ENCODE data around the gene FOXP2. TPM values are rescaled to one million over a fixed set of nuclear protein-coding genes. Genes with fewer than 3 reads are reported as not detected.

FOXP2 gene
- total and polyA plus RNA-seq, 7 donors = 1.6 to 150 (median 91.2) TPM

GRCh38 chr7:114468844-114469243 lies 54.2 kb downstream of the FOXP2 start:
- no peak overlapping the region for H3K4me3 ChIP-seq
- 80 to 82% methylated on average over 2 of the region's 2 CpGs for WGBS, 2 donors

GRCh38 chr7:114472896-114473512 lies 58.4 kb downstream of the FOXP2 start:
- 93 to 94% methylated on average over 6 of the region's 6 CpGs for WGBS, 2 donors
- no peaks in the 10 kb centered on the region for H3K36me3 ChIP-seq
- no peak for DNase-seq
- no peaks in the 10 kb centered on the region for H3K9me3 ChIP-seq
- intact Hi-C loops (cut with DNase I) = no loop called here
- TF ChIP-seq POLR2AphosphoS5 (IDR thresholded peaks at IDR 0.05) (no peak), EP300 (IDR thresholded peaks at IDR 0.05) (no peak), POLR2A (IDR thresholded peaks at IDR 0.05) (no peak)
- TF ChIP-seq, protein P1, sequence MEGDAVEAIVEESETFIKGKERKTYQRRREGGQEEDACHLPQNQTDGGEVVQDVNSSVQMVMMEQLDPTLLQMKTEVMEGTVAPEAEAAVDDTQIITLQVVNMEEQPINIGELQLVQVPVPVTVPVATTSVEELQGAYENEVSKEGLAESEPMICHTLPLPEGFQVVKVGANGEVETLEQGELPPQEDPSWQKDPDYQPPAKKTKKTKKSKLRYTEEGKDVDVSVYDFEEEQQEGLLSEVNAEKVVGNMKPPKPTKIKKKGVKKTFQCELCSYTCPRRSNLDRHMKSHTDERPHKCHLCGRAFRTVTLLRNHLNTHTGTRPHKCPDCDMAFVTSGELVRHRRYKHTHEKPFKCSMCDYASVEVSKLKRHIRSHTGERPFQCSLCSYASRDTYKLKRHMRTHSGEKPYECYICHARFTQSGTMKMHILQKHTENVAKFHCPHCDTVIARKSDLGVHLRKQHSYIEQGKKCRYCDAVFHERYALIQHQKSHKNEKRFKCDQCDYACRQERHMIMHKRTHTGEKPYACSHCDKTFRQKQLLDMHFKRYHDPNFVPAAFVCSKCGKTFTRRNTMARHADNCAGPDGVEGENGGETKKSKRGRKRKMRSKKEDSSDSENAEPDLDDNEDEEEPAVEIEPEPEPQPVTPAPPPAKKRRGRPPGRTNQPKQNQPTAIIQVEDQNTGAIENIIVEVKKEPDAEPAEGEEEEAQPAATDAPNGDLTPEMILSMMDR (IDR thresholded peaks at IDR 0.05) = no peak
- H3K4me3 ChIP-seq = no peak overlapping the region
- H3K4me1 ChIP-seq = peaks cover 0 to 4% (median 1%) of the 10 kb centered on the region in 4 donors
- H3K27me3 ChIP-seq = no peaks in the 10 kb centered on the region
- H3K27ac ChIP-seq = no peak overlapping the region

More at GRCh38 chr7:114468844-114469243, 54.2 kb downstream of the FOXP2 start:
- intact Hi-C loops (cut with DNase I) = no loop called here
- no peaks in the 10 kb centered on the region for H3K27me3 ChIP-seq
- TF ChIP-seq POLR2AphosphoS5 (IDR thresholded peaks at IDR 0.05) = no peak
- no peak for TF ChIP-seq POLR2A (IDR thresholded peaks at IDR 0.05)
- TF ChIP-seq EP300 (IDR thresholded peaks at IDR 0.05) = no peak
- TF ChIP-seq, protein P1 (IDR thresholded peaks at IDR 0.05) = no peak
- H3K27ac ChIP-seq = no peak overlapping the region
- no peaks in the 10 kb centered on the region for H3K9me3 ChIP-seq
- DNase-seq = no peak
- H3K36me3 ChIP-seq = no peaks in the 10 kb centered on the region
- H3K4me1 ChIP-seq = peaks cover 0 to 17% (median 7%) of the 10 kb centered on the region in 4 donors

- DNase-seq = no peak
These were observed 63.8 kb downstream of the FOXP2 start for GRCh38 chr7:114478384-114478783.

DNA sequence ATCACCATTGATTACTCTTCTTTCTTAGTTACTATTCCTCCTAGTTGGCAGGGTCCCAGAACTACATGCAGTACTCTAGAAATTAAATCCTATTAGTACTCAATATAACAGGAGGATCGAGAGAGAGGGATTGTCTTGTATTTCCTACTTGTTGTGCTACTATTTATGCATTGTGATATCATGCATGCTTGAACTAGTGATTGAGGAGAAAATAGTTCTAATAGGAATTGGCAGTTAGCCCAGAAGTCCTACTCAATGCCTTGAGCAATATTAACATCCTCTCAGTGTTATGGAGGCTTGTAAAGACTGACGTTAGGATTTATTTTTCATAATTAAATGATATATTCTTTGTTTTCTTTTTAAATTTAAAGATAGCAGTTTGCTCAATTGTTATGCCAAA lies 67.4 kb downstream of the FOXP2 start:
- H3K27me3 ChIP-seq = no peaks in the 10 kb centered on the region
- H3K4me3 ChIP-seq = no peak overlapping the region
- H3K36me3 ChIP-seq = no peaks in the 10 kb centered on the region
- peaks cover 0 to 17% (median 7%) of the 10 kb centered on the region in 4 donors for H3K4me1 ChIP-seq
- H3K9me3 ChIP-seq = no peaks in the 10 kb centered on the region
- no peak overlapping the region for H3K27ac ChIP-seq
- DNase-seq = no peak
- TF ChIP-seq, protein P1 (IDR thresholded peaks at IDR 0.05) = no peak
- TF ChIP-seq EP300 (IDR thresholded peaks at IDR 0.05) = no peak
- 73% methylated on average over 2 of the region's 2 CpGs for WGBS, 2 donors
- intact Hi-C loops (cut with DNase I) = no loop called here

More at GRCh38 chr7:114478384-114478783, 63.8 kb downstream of the FOXP2 start:
- H3K4me1 ChIP-seq = peaks cover 0 to 17% (median 7%) of the 10 kb centered on the region in 4 donors
- intact Hi-C loops (cut with DNase I) = no loop called here
- H3K36me3 ChIP-seq = no peaks in the 10 kb centered on the region
- H3K27ac ChIP-seq = no peak overlapping the region
- H3K9me3 ChIP-seq = no peaks in the 10 kb centered on the region
- no peaks in the 10 kb centered on the region for H3K27me3 ChIP-seq
- H3K4me3 ChIP-seq = no peak overlapping the region
- TF ChIP-seq POLR2AphosphoS5 (IDR thresholded peaks at IDR 0.05) = no peak
- no peak for TF ChIP-seq EP300 (IDR thresholded peaks at IDR 0.05)
- no peak for TF ChIP-seq POLR2A (IDR thresholded peaks at IDR 0.05)
- TF ChIP-seq, protein P1 (IDR thresholded peaks at IDR 0.05) = no peak

- 92 to 95% methylated on average over 2 of the region's 2 CpGs for WGBS, 2 donors
- peaks cover 0 to 3% (median 0%) of the 10 kb centered on the region in 4 donors for H3K9me3 ChIP-seq
- H3K27me3 ChIP-seq = no peaks in the 10 kb centered on the region
- H3K4me1 ChIP-seq = peaks cover 0 to 11% (median 4%) of the 10 kb centered on the region in 4 donors
- intact Hi-C loops (cut with DNase I) = no loop called here
- DNase-seq = no peak
- H3K27ac ChIP-seq = no peak overlapping the region
- H3K36me3 ChIP-seq = no peaks in the 10 kb centered on the region
- H3K4me3 ChIP-seq = no peak overlapping the region
- TF ChIP-seq POLR2A (IDR thresholded peaks at IDR 0.05) (no peak), POLR2AphosphoS5 (IDR thresholded peaks at IDR 0.05) (no peak), EP300 (IDR thresholded peaks at IDR 0.05) (no peak)
- TF ChIP-seq, protein P1 (IDR thresholded peaks at IDR 0.05) = no peak
These were observed 69.6 kb downstream of the FOXP2 start for GRCh38 chr7:114484226-114484625.

All from sigmoid colon (tissue), 7 donors.